ENCODE data around the gene DCDC1. TPM values are rescaled to one million over a fixed set of nuclear protein-coding genes. Genes with fewer than 3 reads are reported as not detected.

The DCDC1 gene
- total and polyA plus RNA-seq, 12 donors = 0.01 to 0.18 (median 0.09) TPM; not detected in 9

DNA sequence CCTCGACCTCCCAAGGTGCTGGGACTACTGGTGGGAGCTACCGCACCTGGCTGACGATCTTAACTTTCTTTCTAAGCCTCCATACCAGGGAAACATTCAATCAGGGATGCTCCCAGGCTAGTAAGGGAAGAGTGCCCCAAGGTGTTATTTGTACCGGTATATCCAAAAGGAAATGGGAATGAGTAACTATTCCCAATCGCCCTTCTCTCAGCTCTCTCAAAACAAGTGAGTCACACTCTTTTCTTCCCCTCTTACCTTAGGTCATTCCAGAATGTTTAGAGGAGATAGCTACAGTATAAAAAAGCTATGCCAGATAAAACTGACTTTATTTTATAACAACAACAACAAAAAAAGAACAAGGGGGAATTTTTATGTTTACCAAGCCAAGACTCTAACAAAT is 13.7 kb downstream of the DCDC1 start:
- Histone ChIP-seq H3K9me3 (no peaks in the 10 kb centered on the region), H3K36me3 (no peaks in the 10 kb centered on the region), H3K4me1 (no peaks in the 10 kb centered on the region), H3K4me3 (no peak overlapping the region), H3K27ac (no peak overlapping the region), H3K27me3 (no peaks in the 10 kb centered on the region)
- DNase-seq (no peak), ATAC-seq (no peak)
- intact Hi-C loops (cut with DNase I) = no loop called here
- 73 to 82% methylated on average over 5 of the region's 5 CpGs for WGBS, 2 donors
- TF ChIP-seq, protein P1, sequence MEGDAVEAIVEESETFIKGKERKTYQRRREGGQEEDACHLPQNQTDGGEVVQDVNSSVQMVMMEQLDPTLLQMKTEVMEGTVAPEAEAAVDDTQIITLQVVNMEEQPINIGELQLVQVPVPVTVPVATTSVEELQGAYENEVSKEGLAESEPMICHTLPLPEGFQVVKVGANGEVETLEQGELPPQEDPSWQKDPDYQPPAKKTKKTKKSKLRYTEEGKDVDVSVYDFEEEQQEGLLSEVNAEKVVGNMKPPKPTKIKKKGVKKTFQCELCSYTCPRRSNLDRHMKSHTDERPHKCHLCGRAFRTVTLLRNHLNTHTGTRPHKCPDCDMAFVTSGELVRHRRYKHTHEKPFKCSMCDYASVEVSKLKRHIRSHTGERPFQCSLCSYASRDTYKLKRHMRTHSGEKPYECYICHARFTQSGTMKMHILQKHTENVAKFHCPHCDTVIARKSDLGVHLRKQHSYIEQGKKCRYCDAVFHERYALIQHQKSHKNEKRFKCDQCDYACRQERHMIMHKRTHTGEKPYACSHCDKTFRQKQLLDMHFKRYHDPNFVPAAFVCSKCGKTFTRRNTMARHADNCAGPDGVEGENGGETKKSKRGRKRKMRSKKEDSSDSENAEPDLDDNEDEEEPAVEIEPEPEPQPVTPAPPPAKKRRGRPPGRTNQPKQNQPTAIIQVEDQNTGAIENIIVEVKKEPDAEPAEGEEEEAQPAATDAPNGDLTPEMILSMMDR (IDR thresholded peaks at IDR 0.05) = no peak

DNA sequence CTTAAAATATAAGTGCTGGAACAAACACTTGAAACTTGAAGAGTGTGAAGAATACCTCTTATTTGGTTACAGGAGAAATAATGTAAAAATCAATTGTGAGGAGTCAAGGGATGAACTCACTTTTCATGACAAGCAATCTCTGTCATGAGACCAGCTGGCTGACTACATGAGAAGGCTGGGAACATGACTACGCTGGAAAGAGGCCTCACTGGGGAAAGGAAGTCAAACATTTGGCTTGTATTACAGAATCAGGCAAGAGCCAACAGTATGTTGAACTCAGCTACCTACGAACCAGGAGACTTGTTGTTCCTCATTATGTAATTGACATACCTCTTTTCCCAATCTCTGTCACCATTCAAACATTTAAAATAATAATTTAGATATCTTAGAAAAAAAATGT is 14.4 kb downstream of the DCDC1 start:
- H3K4me3 ChIP-seq = no peak overlapping the region
- no peaks in the 10 kb centered on the region for H3K9me3 ChIP-seq
- no peaks in the 10 kb centered on the region for H3K36me3 ChIP-seq
- TF ChIP-seq, protein P1 (IDR thresholded peaks at IDR 0.05) = no peak
- intact Hi-C loops (cut with DNase I) = no loop called here
- H3K4me1 ChIP-seq = no peaks in the 10 kb centered on the region
- H3K27me3 ChIP-seq = no peaks in the 10 kb centered on the region
- WGBS, 2 donors = 43 to 53% methylated on average over 2 of the region's 2 CpGs
- H3K27ac ChIP-seq = no peak overlapping the region
- DNase-seq = no peak
- no peak for ATAC-seq

DNA sequence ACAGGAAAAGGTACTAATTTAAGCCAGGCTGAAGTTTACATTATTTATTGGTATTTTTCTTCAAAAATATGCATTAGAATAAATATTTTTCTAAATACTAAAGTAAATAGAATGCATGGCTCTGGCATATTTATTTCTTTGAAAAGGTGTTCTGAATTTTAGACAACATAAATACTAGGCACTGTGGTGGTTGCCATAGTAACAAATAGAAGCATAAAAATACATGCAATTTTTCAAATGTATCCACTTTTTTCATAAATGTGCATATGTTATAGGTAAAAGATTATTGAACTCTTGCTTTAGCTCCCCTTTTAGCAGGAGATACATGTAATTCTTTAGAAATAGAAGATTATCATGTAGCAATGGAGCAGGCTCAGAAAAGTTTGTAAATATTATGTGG is 18.4 kb downstream of the DCDC1 start:
- H3K4me1 ChIP-seq = no peaks in the 10 kb centered on the region
- no peak for ATAC-seq
- intact Hi-C loops (cut with DNase I) = no loop called here
- DNase-seq = no peak
- no peaks in the 10 kb centered on the region for H3K36me3 ChIP-seq
- TF ChIP-seq, protein P1 (IDR thresholded peaks at IDR 0.05) = no peak
- no peak overlapping the region for H3K27ac ChIP-seq
- H3K9me3 ChIP-seq = no peaks in the 10 kb centered on the region
- H3K4me3 ChIP-seq = no peak overlapping the region
- H3K27me3 ChIP-seq = peaks cover 0 to 5% (median 0%) of the 10 kb centered on the region in 7 donors

DNA sequence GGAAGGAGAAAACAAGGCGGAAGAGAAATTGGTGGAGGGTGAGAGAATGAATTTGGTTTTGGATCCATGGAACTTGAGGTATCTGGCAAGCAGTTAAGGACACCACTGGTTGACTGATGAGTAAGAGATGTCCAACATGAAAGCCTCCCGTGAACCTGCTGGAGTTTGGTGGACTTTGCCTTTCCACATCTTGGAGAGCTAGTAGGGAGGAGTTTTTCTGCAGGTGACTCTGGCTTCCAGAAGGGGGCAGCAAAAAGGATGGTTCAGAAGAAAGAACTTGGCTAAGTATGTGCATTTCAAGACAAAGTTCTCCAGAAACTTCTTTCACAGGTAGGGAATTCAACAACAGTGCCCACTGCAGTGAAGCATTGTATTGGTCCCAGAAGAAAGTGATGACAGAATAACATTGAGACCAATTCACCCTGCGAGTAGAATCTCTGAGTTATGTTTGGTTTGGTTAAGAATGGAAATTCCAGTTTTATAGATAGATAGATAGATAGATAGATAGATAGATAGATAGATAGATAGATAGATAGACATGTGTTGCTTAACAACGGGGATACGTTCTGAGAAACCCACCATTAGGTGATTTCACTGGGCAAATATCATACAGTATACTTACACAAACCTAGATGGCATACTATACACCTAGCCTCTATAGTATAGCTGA is 28.5 kb downstream of the DCDC1 start:
- intact Hi-C loops (cut with DNase I) = no loop called here
- Histone ChIP-seq H3K27me3 (peaks cover 0 to 28% (median 0%) of the 10 kb centered on the region in 7 donors), H3K36me3 (no peaks in the 10 kb centered on the region), H3K4me1 (no peaks in the 10 kb centered on the region), H3K27ac (no peak overlapping the region), H3K9me3 (no peaks in the 10 kb centered on the region), H3K4me3 (no peak overlapping the region)
- TF ChIP-seq, protein P1 (IDR thresholded peaks at IDR 0.05) = peak in 7 of 9 donors; percentile 16 to 49 (median 35)
- no peak for DNase-seq
- ATAC-seq = no peak
- WGBS, 2 donors = 86 to 88% methylated on average over 5 of the region's 5 CpGs

Data from heart right ventricle (tissue), 16 donors.